Ascending aorta (tissue), 2 donors: Measurements from ENCODE around the gene DNLZ. TPM values are rescaled to one million over a fixed set of nuclear protein-coding genes. Genes with fewer than 3 reads are reported as not detected.

ENCODE experiments used
- DNase-seq, 2 donors: peaks; one replicate each; pipeline ENCODE4 v3.0.0-alpha.2; 2019; ENCODE audit warnings: low spot score in 2 of 2
- H3K27ac ChIP-seq, 2 donors: fragments of 200-600 bp; sonication (generic); one replicate each; pipeline ENCODE4 v1.5.1; 2016 to 2017; ENCODE audit warnings: mild to moderate bottlenecking in 1 of 2
- H3K27me3 ChIP-seq: fragments of 200-600 bp; sonication (generic); one replicate; pipeline ENCODE4 v1.5.1; 2017
- H3K36me3 ChIP-seq, 2 donors: fragments of 200-600 bp; sonication (generic); one replicate each; pipeline ENCODE4 v1.5.1; 2016
- H3K4me1 ChIP-seq, 2 donors: fragments of 200-600 bp; sonication (generic); one replicate each; pipeline ENCODE4 v1.5.1; 2016 to 2017; ENCODE audit warnings: mild to moderate bottlenecking in 1 of 2
- H3K4me3 ChIP-seq, 2 donors: fragments of 200-600 bp; sonication (generic); one replicate each; pipeline ENCODE4 v1.5.1; 2016 to 2017; ENCODE audit warnings: mild to moderate bottlenecking in 1 of 2
- H3K9me3 ChIP-seq, 2 donors: fragments of 200-600 bp; sonication (generic); one replicate each; pipeline ENCODE4 v1.5.1; 2016
- intact Hi-C: fragments of 100-400 bp; cut with DNase I; formaldehyde crosslinking; loops from one replicate; pipeline ENCODE4 v1.15.1; 2023
- total RNA-seq: library from RNA; depleted of rRNA; stranded (reverse); fragments of >200 nt; gene quantifications from one replicate; pipeline ENCODE4 v1.1.0, GENCODE V29; 2016
- TF ChIP-seq, protein P1 (sequence below), 3 experiments: fragments of 200-600 bp in 2 of 3; fragments of 450-650 bp in 1 of 3; sonication (generic) in 2 of 3; IDR thresholded peaks; one replicate each; pipeline ENCODE4 v1.5.1; 2016 to 2019; ENCODE audit warnings: antibody characterized with exemption in 3 of 3, mild to moderate bottlenecking in 1 of 3, moderate library complexity in 1 of 3

Gene DNLZ
- total RNA-seq, 1 donor from 2014 or later = 191 TPM

DNA sequence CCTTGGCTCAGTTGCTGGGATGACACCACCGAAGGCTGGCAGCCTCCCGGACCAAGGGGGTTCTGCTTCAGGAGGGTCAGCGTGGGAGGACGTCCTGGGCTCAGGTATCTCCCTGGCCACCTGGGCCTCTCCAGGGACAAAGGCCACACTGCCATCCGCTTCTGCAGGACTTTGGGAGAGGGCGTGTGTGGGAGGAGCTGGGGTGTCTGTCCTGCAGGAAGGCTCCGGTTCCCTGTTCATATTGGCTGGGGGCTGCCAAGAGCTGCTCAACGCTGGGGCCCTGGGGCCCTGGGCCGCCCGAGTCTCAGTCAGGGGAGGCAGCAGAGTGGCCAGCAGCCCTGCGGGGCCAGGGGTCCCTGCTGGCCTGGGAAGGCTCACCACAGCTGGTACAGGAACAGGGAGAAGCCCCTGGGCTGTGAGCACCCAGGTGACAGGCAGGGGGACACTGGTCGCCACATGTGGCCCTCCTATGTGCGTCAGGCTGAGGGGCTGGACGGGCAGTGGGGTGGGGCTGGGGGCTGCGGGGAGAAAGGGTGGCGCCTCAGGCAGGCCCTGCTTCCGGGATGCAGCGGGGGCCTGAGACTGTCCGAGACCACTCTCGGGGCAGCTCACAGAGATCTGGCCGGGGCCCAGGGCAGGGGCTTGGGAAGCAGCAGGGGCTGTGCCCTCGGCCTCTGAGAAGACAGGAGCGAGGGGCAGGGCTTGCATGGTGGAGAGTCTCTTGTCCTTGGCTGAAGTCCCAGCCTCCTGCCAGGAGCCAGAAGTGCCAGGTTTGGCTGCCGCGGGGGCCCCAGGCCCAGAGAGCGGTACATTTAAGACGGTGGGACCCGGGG, 14.8 kb upstream of the DNLZ start:
- H3K4me1 ChIP-seq = no peaks in the 10 kb centered on the region
- TF ChIP-seq, protein P1, sequence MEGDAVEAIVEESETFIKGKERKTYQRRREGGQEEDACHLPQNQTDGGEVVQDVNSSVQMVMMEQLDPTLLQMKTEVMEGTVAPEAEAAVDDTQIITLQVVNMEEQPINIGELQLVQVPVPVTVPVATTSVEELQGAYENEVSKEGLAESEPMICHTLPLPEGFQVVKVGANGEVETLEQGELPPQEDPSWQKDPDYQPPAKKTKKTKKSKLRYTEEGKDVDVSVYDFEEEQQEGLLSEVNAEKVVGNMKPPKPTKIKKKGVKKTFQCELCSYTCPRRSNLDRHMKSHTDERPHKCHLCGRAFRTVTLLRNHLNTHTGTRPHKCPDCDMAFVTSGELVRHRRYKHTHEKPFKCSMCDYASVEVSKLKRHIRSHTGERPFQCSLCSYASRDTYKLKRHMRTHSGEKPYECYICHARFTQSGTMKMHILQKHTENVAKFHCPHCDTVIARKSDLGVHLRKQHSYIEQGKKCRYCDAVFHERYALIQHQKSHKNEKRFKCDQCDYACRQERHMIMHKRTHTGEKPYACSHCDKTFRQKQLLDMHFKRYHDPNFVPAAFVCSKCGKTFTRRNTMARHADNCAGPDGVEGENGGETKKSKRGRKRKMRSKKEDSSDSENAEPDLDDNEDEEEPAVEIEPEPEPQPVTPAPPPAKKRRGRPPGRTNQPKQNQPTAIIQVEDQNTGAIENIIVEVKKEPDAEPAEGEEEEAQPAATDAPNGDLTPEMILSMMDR (IDR thresholded peaks at IDR 0.05) = no peak
- no peaks in the 10 kb centered on the region for H3K9me3 ChIP-seq
- intact Hi-C loops = no loop called here
- DNase-seq = no peak
- no peaks in the 10 kb centered on the region for H3K27me3 ChIP-seq
- H3K27ac ChIP-seq = no peak overlapping the region
- peaks cover 37 to 52% of the 10 kb centered on the region in 2 donors for H3K36me3 ChIP-seq
- H3K4me3 ChIP-seq = no peak overlapping the region

DNA sequence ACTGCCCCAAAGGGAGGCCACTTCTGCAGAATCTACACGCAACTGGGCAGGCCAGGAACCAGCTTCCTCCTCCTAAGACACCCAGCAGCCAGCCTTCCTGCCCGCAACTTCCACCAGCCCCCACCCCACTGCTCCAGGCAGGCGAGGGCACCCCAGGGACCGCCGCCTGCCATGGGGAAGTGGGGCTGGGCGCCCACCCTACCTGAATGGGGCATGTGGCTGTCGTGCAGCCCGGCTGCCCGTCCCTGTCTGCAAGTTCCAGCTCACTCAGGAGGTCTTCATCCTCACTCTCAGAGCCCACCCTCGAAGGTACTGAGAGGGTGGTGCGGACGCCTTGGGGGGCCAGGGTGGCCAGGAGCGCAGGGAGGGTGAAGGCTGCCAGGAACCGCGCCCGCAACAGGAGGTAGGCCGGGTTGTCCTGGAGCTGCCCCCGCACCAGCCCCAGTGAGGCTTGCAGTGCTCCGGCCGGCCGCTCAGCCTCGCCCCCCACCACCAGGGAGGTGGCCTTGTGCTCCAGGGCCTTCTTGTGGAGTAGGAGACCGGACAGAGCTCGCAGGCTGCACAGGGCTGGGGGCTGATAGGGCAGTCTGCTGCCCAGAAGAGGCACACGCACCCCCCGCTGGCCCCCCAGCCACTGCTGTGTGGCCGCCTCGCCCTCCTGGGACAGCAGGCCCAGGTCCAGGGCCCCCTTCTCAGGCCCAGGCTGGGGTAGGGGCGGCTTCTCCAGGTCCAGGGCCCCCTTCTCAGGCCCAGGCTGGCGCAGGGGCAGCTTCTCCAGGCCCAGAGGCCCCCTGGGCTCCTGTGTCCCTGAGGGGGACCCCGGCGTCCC, 14.0 kb upstream of the DNLZ start:
- TF ChIP-seq, protein P1 (IDR thresholded peaks at IDR 0.05) = no peak
- no peaks in the 10 kb centered on the region for H3K27me3 ChIP-seq
- intact Hi-C loops = no loop called here
- no peak overlapping the region for H3K4me3 ChIP-seq
- no peak overlapping the region for H3K27ac ChIP-seq
- no peaks in the 10 kb centered on the region for H3K9me3 ChIP-seq
- no peak for DNase-seq
- peaks cover 29 to 44% of the 10 kb centered on the region in 2 donors for H3K36me3 ChIP-seq
- no peaks in the 10 kb centered on the region for H3K4me1 ChIP-seq

DNA sequence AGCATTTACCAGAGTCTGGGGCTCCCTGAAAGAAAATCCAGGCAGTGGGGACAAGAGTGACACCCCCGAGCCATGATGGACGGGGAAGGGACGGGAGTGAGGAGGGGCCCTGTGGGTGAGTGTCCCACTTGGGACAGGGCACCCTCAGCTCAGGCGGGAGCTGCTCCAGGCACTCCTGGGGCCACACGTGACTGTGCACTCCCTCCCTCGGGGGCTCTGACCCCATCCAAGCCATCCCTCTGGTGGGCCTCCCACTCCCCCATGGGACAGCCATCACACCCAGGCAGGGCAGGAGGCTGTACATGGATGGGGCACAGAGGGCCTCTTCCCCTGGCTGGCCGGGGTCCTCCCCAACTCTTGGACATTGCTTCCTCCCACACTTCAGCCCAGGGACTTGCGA, 12.9 kb upstream of the DNLZ start:
- TF ChIP-seq, protein P1 (IDR thresholded peaks at IDR 0.05) = no peak
- Histone ChIP-seq H3K4me3 (no peak overlapping the region), H3K27ac (no peak overlapping the region), H3K36me3 (peaks cover 18 to 33% of the 10 kb centered on the region in 2 donors), H3K4me1 (no peaks in the 10 kb centered on the region), H3K9me3 (no peaks in the 10 kb centered on the region), H3K27me3 (no peaks in the 10 kb centered on the region)
- DNase-seq = no peak
- intact Hi-C loops = no loop called here

DNA sequence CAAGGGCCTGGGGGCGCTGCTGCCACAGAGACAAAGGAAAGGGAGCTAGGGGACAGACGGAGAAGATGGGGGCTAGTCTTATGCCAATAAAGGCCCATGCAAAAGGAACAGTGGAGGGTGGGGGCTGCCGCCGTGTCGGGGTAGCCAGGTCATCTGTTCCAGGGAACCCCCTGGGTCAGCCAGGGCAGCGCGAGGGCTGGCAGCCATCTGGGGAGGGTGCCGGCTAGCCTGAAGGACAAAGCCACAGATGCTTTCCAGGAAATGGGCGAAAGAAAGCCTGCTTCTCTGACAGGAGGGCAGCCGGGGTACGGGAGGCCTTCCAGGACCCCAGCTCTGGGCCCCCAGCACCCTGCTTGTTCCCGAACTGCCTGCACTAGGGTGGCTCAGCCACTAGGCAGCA, 11.6 kb upstream of the DNLZ start:
- no peaks in the 10 kb centered on the region for H3K9me3 ChIP-seq
- no peak for DNase-seq
- no peak overlapping the region for H3K27ac ChIP-seq
- no peaks in the 10 kb centered on the region for H3K27me3 ChIP-seq
- intact Hi-C loops = no loop called here
- H3K36me3 ChIP-seq = peaks cover 8 to 20% of the 10 kb centered on the region in 2 donors
- TF ChIP-seq, protein P1 (IDR thresholded peaks at IDR 0.05) = no peak
- H3K4me3 ChIP-seq = no peak overlapping the region
- no peaks in the 10 kb centered on the region for H3K4me1 ChIP-seq

DNA sequence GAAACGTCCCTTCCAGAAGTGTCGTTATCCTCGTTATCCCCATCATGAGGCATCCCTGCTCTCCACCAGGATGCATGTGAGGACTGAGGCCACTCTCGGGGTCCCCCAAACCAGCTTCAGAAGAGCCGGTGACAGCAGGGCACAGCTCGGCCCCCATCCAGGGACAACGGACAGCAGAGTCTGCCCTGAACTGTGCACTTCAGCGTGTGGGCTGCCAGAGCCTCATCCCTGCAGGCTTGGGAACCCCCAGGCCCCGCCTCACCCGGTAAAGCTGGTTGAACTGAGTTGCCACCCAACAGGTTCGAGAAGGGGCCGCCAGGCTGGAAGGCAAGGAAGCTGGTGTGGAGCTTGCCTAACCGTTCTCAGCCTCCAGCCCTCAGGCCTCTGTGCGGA, 10.6 kb upstream of the DNLZ start:
- Histone ChIP-seq H3K9me3 (no peaks in the 10 kb centered on the region), H3K4me1 (no peaks in the 10 kb centered on the region), H3K27ac (no peak overlapping the region), H3K27me3 (no peaks in the 10 kb centered on the region), H3K36me3 (peaks cover 0 to 13% of the 10 kb centered on the region in 2 donors), H3K4me3 (no peak overlapping the region)
- DNase-seq = no peak
- TF ChIP-seq, protein P1 (IDR thresholded peaks at IDR 0.05) = no peak
- intact Hi-C loops = no loop called here
